Cardiac septum (tissue), 1 donor: ENCODE measurements around the gene GTF2A2. TPM values are rescaled to one million over a fixed set of nuclear protein-coding genes. Genes with fewer than 3 reads are reported as not detected.
"Not testable (repeated sequence)": the region's sequence is repeated elsewhere in the genome, so short reads cannot be mapped to it uniquely, and the experiment has no call there.

Experiments used
- DNase-seq: peaks from one replicate; pipeline ENCODE4 v3.0.0-alpha.2; 2020; ENCODE audit warnings: low spot score
- intact Hi-C: fragments of 100-400 bp; cut with DNase I; formaldehyde crosslinking; loops from one replicate; pipeline ENCODE4 v1.14.0; 2022
- long read RNA-seq: library from polyadenylated mRNA; unstranded; transcript quantifications from one replicate; pipeline ENCODE4 v2.0.0, GENCODE V29; 2021
- total RNA-seq: library from RNA; stranded (reverse); fragmentation: NEBNext Ultra II Directional; extraction: Animal tissue kit (Norgen Biotek cat#: 25700); gene quantifications from one replicate; pipeline ENCODE4 v1.2.1, GENCODE V29; 2021
- donor health status: DM: no; HTN: no; CAD: no.

GTF2A2 gene
- total RNA-seq: 105 TPM
- long read RNA-seq, transcript GTF2A2-202 (5 exons, 1,582 nt): major isoform, 34 of 40 reads
- long read RNA-seq, partial matches to known transcripts: 0 of 40 reads
- long read RNA-seq, other reads (novel, unspliced or antisense): 0 of 40 reads

- peak; percentile 98 for DNase-seq
- intact Hi-C loops: loop anchor here (1.0 kb wide), 1 partner anchor 32 kb away; the partner anchor contains the start of gene BNIP2
These were observed at the start of gene GTF2A2 for GRCh38 chr15:59656897-59657634. GTF2A2 (minus strand) TSS chr15:59657515; CDS start chr15:59652277, 5,238 bp downstream.

GRCh38 chr15:59703979-59704796 is 46.9 kb upstream of the GTF2A2 start:
- intact Hi-C loops: no loop called here
- no peak for DNase-seq

- intact Hi-C loops: no loop called here
These were observed 45.0 kb upstream of the GTF2A2 start for GRCh38 chr15:59702351-59702750.

GRCh38 chr15:59701880-59702279 is 44.6 kb upstream of the GTF2A2 start:
- intact Hi-C loops: no loop called here
- no peak for DNase-seq

More at GRCh38 chr15:59702351-59702750, 45.0 kb upstream of the GTF2A2 start:
- no peak for DNase-seq

- intact Hi-C loops: no loop called here
- no peak for DNase-seq
These were observed 42.6 kb upstream of the GTF2A2 start for GRCh38 chr15:59699810-59700431.

GRCh38 chr15:59698065-59698464 is 40.8 kb upstream of the GTF2A2 start:
- DNase-seq, intact Hi-C loops: not testable (repeated sequence)

- intact Hi-C loops: no loop called here
- no peak for DNase-seq
These were observed 39.0 kb upstream of the GTF2A2 start for GRCh38 chr15:59696332-59696731.

- intact Hi-C loops: loop anchor here (5.0 kb wide), 1 partner anchor 633 kb away; no protein-coding TSS in a partner anchor
These were observed 37.5 kb upstream of the GTF2A2 start for GRCh38 chr15:59694779-59695178.

GRCh38 chr15:59691194-59691805 is 34.0 kb upstream of the GTF2A2 start:
- no peak for DNase-seq
- intact Hi-C loops: loop anchor here (5.0 kb wide), 1 partner anchor 636 kb away; no protein-coding TSS in a partner anchor

More at GRCh38 chr15:59694779-59695178, 37.5 kb upstream of the GTF2A2 start:
- DNase-seq: no peak

- intact Hi-C loops: loop anchor here (1.0 to 5.0 kb wide), 2 partner anchors 32 to 638 kb away; partner anchors contain the start of gene GTF2A2
- peak; percentile 88 for DNase-seq
These were observed 32.4 kb upstream of the GTF2A2 start for GRCh38 chr15:59689626-59690236.

- intact Hi-C loops: loop anchor here (1.0 kb wide), 1 partner anchor 32 kb away; the partner anchor contains the start of gene GTF2A2
- DNase-seq: peak; percentile 99
These were observed 31.7 kb upstream of the GTF2A2 start, which contains the start of gene BNIP2 for GRCh38 chr15:59688782-59689625. BNIP2 (minus strand) TSS chr15:59689320; CDS start chr15:59682457, 6,863 bp downstream.

GRCh38 chr15:59688423-59688781 is 31.1 kb upstream of the GTF2A2 start:
- intact Hi-C loops: no loop called here
- DNase-seq: no peak

- intact Hi-C loops: no loop called here
- no peak for DNase-seq
These were observed 30.5 kb upstream of the GTF2A2 start for GRCh38 chr15:59687836-59688235.

- intact Hi-C loops: no loop called here
- DNase-seq: no peak
These were observed 29.1 kb upstream of the GTF2A2 start for GRCh38 chr15:59686389-59686788.

GRCh38 chr15:59685737-59686297 is 28.5 kb upstream of the GTF2A2 start:
- intact Hi-C loops: no loop called here
- no peak for DNase-seq

GRCh38 chr15:59680870-59681269 is 23.6 kb upstream of the GTF2A2 start:
- intact Hi-C loops: no loop called here
- no peak for DNase-seq

GRCh38 chr15:59680346-59680745 is 23.0 kb upstream of the GTF2A2 start:
- intact Hi-C loops: no loop called here
- no peak for DNase-seq

- no peak for DNase-seq
- intact Hi-C loops: no loop called here
These were observed 21.3 kb upstream of the GTF2A2 start for GRCh38 chr15:59678620-59679019.
